SK-MEL-5 (cell line): ENCODE measurements around the gene ASCL5. TPM values are rescaled to one million over a fixed set of nuclear protein-coding genes. Genes with fewer than 3 reads are reported as not detected.

Source experiments
- DNase-seq: peaks from one replicate; pipeline ENCODE4 v3.0.0-alpha.2; 2016; ENCODE audit warnings: low read depth, low spot score
- in situ Hi-C: cut with HindIII; loops from 2 replicates; pipeline ENCODE4 v1.10.0; 2016; ENCODE audit warnings: low sequenced_read_pairs, high pct_unique_total_duplicates, low pct_unique_long_range_greater_than_20kb
- total RNA-seq: library from RNA; depleted of rRNA; stranded (reverse); fragments of >200 nt; shearing (Covaris generic); gene quantifications from 2 replicates; pipeline ENCODE4 v1.2.3, GENCODE V29; 2014; rRNA removed

ASCL5 gene
- total RNA-seq, 1 experiment from 2014 or later, result not detected

DNA sequence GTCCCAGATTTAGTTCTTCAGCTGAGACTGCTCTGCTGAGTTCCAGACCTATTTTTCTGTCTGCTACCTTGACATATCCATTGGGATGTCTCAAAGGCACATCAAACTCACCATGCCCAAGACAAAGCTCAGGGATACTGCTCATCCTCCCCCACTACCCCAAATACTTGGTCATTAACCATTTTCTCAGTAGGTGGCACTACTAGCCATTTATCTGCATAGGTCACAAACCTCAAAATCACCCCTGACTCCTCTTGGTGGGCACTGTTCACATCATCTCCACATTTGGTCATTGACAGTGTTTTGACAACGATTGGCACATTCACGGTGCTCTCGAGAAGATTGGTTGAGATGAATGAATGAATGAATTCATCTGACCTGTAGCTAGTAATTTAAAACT, 46.8 kb downstream of the ASCL5 start:
- peak; percentile 13 for DNase-seq
- in situ Hi-C loops, result no loop called here

DNA sequence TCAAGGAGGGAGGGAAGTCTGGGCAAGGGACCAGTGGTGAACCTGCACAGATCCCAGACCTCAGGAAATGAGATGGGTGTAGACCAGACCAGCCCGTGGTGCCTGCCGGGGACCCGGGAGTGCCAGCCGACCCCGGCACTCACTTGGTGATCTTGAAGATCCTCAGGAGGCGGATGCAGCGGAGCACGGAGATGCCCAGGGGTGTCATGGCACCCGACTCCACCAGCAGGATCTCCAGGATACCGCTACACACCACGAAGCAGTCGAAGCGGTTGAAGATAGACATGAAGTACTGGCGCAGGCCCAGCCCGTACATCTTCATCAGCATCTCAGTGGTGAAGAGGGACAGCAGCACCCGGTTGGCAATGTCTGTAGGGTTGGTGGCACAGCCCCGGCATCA, 49.2 kb downstream of the ASCL5 start:
- in situ Hi-C loops, result no loop called here

DNA sequence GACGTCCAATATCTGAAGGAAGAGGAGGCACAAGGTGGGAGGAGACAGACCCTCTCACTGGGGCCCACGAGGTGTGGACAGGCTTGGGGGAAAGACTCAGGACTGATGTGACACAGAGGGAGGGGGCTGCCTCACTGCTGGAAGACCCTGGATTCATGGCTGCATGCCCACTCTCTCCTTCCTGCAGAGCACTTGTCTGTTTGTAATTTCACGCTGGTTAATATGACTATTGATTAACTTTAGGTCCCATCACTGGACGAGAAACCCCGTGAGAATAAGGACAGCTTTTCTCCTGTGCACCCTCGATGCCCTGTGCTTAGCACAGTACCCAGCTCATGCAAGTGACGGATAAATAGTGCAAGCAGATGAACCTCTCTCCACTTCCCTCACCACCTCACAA, 49.9 kb downstream of the ASCL5 start:
- in situ Hi-C loops, result no loop called here
- no peak for DNase-seq

More for the DNA sequence above, 49.2 kb downstream of the ASCL5 start:
- DNase-seq, result no peak

DNA sequence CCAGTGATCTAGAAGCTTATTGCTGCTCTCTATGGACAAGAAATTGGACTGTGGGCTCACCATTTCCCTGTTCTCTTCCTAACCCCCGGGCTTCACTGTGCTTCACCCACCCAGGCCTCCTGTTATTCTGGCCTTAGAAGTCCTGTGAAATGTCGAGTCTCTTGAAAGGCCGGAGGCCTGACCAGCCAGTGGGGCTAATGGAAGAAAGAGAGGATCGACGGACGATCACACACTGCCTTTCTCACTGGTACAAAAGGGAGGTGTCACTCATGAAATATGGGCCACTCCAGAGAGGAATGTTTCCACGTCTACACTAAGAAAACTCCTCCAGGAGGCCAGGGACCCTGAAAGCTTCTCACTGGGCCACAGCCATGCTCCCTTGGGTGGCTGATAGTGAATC, 50.9 kb downstream of the ASCL5 start:
- no peak for DNase-seq
- in situ Hi-C loops, result no loop called here

DNA sequence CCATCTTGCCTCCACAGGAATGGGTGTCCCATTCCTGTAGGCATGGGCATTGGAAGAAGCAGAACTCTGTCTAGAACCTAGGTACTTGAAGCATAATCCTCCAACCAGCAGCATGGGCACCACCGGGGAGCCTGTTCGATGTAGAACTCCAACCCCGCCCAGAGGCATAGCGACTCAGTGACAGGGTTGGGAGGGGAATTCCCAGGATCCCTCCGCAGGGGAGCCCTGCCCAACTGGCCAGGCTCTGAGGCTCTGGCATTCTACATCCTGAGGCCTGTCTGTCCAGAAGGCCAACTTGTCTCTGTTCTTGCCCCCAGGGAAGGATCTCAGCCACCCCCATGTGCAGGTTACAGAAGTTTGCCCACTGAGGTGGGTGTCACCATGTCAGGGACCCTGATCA, 53.0 kb downstream of the ASCL5 start:
- in situ Hi-C loops, result no loop called here
- DNase-seq, result no peak

DNA sequence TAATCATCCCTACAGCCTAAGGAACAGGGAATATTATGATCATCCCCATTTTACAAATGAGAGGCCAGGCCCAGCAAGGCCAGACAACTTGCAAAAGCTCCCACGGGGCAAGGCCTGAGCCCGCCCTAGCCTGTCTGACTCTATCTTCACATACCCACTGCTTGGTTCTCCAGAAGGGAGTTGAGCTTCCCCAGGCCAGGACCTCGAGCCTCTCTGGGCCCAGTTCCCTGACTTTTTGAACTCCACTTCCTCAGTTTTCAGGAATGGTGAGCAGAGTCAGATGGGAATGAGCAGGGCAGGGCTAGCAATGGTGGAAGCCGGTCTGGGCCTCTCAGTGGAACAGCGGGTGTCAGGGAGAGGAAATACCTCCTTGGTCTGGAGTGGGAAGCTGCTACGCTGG, 54.1 kb downstream of the ASCL5 start:
- DNase-seq, result no peak
- in situ Hi-C loops, result no loop called here

DNA sequence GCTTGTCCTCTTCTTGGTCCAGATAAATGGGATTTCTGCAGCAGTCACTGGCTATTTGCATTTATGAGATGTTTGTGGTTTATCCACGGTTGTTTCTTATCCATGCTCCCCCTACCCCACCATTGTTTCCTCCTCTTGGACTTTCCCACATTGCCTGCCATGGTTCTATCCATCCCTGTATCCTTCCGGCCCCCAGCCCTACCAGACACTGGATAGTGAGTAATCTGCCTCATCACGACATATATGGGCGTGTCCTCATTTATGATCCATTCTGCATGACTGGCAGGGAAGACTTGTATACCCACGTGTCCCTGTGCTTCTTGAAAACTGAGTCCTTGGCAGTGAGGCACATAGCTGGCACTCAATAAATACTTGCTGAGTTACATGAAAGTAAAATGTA, 54.8 kb downstream of the ASCL5 start:
- in situ Hi-C loops, result no loop called here

DNA sequence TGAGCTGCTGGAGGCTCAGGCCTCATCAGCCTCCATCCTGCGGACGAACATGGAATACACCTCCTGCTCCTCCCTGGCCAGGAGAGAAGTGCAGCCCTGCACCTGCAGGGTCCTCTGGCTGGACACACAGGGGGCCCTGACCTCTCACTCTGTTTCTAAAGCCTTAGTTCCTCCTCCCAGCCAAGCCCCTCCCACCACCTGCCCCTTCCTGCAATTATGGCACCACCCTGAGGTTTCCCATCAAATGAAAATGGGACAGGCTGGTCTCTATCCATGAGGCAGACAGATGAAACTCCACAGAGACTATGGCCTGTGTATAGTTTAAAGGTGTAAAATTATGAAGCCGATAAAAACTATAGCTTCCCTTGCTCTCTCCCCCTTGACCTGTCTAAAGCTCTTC, 57.3 kb downstream of the ASCL5 start:
- in situ Hi-C loops, result no loop called here
- DNase-seq, result peak; percentile 23

More for the DNA sequence above, 54.8 kb downstream of the ASCL5 start:
- DNase-seq, result no peak

DNA sequence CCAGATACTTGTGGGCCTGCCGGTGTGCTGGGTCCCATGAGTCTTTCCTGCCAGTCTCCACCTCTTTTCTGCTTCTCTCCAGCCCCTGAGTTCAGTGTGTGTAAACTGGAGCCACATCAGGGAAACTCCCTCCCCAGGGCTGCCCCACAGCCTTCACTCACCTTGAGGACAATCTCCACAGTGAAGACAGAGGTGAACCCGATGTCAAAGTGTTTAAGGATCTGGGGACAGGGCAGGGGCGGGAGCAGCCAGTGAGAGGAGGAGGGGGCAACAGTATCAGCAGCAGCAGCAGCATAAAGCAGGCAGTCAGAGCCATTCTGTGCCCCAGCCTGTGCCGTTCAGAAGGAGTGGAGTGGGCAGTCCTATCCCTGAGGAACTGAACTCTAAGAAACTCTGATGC, 58.0 kb downstream of the ASCL5 start:
- in situ Hi-C loops, result no loop called here

DNA sequence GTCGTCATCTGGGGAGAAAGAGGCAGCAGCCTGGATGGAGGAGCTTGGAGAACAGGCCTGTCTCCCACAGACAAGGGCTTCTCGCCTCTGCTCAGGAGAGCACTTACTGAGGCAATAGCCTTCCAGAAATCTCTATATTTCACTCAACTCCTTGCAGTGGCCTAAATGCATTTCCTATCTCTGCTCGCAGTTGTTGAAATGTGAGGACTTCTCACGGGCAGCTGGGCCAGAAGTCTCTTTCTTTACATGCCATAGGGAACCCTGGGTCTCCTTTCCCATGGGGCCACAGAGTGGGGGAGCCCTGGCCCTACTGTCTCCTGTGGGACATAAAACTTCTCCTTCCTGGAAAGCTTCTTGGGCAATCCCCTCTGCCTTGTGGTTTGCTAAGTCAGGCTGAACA, 60.0 kb downstream of the ASCL5 start:
- no peak for DNase-seq
- in situ Hi-C loops, result no loop called here

More for the DNA sequence above, 58.0 kb downstream of the ASCL5 start:
- no peak for DNase-seq

DNA sequence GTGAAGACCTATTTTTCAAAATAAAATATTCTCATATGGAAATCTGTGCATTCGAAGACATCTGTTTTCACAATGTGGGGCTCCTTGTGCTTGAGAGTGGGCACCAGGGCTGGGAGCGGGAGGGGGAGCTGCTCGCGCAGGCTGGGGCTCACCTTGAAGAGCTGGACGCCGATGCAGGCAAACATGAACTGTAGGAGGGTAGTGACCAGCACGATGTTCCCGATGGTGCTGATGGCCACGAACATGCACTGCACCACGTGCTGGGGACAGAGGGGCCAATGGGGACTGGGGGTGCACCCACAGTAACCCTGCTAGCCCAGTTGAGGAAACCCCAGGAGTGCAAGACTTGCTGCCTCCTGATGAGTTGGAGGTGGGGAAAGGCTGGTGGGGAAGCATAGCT, 61.3 kb downstream of the ASCL5 start:
- in situ Hi-C loops, result no loop called here
- DNase-seq, result no peak

DNA sequence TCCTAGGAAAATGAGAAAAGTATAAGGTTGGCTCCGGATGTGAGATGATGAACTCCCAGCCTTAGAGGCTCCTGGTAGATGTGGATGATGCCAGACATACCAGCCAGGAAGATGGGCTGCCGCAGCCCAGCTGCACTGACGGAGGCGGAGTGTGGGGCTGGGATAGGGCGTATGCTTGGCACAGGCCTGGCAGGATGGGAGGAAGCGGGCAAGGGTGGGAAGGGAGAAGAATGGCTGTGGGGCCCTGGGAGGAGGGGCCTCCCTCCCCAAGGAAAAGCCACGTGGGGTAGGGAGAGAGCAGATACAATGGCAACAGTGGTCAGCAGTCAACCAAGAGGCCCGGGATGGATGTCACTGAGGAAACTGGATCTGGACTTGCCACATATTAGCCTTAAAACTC, 62.2 kb downstream of the ASCL5 start:
- in situ Hi-C loops, result no loop called here

More for the DNA sequence above, 62.2 kb downstream of the ASCL5 start:
- peak; percentile 22 for DNase-seq

Other genes starting within 250 kb of the ASCL5 start
- not detected in 2 replicates for gene INAVA, start 232.3 kb downstream of the ASCL5 start, total RNA-seq
- gene KIF21B, start 103.5 kb downstream of the ASCL5 start, total RNA-seq, result 0.74 and 0.85 TPM in 2 replicates
- 0.05 TPM in 1 of 2 replicates, not detected in the other for gene CACNA1S, start 14.8 kb downstream of the ASCL5 start, total RNA-seq
- 126 and 132 TPM in 2 replicates for gene TMEM9, start 27.3 kb upstream of the ASCL5 start, total RNA-seq
- gene IGFN1, start 63.6 kb upstream of the ASCL5 start, total RNA-seq, result 0.19 and 0.50 TPM in 2 replicates
- gene PKP1, start 156.3 kb upstream of the ASCL5 start, total RNA-seq, result not detected in 2 replicates